HG03196 (cell line): ENCODE results near the gene SCG5.

Experiments used
- ATAC-seq: cut with Tn5 transposase; IDR thresholded peaks from one replicate; pipeline ENCODE4 v1.9.1; 2021; ENCODE audit not compliant: unreplicated experiment

SCG5 gene

DNA sequence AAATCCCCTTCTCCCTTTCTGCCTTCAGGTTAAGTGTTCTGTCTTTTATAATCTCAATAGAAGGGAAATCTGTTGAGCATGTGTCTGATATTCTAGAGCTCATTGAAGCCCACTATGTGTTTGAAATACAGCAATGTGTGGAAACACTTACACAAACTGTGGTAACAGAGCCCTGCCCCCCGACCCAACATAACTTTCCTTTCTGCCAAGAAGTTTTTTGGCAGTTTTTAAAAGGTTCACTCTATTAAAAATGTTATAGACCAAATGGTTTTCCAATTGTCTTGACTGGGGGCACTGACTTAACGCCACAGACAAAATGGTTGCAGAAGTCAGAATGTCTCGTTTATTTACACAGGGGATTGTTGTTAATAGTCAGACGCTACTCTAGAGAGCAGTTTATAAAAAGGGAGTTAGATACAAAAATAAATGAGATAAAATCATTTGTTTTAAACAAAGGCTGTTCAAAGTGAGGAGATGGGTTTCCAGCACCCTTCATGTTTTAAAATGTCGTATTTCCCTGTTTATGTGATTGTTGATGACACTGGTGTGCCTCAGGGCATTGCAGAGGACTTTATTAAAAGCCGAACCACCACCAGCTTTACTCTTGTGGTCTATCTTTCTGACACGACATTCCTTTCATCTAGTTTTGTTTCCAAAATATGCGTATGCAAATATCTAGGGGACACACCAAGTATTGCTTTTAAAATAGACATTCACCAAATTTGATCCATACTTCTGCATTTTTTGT lies 49.6 kb downstream of the SCG5 start:
- ATAC-seq: no peak

DNA sequence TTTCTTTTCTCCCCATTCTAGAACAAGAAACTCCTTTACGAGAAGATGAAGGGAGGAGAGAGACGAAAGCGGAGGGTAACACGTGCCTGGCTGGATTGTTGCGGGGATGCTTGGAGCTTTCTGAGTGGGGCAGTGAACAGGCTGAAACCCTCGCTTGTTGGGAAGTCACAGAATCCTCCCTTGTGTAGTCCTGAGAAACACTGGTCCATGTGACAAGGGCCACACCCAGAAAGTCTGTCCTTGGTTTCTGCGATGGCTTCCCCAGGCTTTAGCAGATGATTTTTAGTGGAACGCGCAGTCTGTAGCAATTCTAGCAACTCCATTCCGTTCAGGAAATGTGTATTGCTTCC lies 50.2 kb downstream of the SCG5 start:
- ATAC-seq: no peak

DNA sequence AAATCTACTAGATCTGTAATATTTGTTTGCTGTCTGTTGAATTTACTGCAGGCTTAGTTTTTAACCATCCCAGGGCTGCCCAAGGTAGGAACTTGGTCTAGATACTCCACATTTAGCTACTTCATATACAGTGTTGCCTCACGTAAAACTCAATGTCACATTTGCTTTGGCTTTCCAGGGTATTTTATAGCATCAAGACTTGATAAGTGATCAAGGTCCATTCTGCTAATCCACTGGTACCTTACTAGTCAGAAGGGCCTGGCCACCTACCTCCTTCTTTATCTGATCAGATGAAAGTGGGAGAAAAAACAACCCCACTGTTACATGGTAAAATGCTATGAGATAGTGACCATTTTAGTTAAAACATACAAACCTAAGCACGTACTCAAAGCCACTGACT lies 50.8 kb downstream of the SCG5 start:
- ATAC-seq: no peak

DNA sequence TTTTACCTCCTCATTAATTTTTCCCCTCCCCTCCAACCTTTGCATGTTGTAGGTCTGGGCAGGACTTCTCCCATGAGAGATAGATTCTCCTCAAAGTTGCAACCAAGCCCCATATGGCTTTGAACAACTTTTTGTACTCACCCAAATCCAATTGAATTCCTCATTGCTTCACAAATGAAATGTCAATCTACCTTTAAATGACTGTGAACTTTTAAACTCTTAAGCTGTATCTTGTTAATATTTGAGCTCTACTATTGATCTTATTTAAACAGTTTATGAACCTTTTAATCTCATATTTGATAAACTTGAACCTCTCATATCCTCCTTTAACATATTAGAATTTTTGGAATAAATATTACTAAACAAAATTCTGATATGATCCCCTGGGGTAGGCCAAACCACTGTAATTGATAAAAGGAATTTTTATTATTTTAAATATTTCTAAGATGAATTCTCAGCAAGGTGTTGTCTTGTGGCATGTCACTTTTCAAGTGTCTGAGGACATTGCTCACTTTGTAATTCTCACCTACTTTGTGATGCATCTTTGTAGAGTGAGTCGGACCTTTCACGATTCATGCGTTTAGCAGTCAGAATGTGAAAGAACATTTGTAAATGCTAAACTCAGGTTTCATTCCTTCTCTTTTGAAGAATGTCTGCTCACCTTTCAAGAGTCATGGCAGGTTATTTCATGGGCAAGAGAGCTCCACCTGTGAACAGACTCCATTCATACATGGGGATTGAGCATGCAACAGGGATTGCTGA lies 52.9 kb downstream of the SCG5 start:
- ATAC-seq: no peak

DNA sequence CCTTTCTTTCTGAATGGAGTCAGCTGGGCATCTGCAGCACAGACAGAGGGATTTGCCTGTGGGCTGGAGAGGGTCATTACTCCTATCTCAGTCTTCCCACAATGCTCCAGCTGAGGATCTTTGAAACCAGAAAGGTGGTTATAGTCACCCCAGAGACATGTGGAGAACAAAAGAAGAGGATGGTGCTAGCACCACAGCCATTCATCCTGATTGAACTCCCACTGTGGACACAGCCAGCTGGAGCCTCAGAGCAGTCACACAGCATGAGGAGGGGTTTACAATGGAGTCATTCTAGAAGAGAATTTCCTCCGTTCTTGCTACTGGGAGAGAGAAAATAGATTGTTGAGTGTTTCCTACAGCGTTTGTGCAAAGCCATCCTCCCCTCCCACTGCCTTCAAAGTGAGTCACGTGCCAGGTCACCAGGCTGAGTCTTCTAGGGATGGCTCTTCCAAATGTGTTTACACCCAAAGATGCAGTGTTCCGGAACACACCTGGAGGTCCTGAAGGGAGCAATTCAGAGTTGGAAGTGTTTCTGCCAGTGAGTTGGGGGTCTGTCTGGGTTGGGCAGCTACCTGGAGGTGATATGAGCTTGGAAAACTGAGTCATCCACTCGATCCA lies 57.4 kb downstream of the SCG5 start:
- ATAC-seq: no peak

DNA sequence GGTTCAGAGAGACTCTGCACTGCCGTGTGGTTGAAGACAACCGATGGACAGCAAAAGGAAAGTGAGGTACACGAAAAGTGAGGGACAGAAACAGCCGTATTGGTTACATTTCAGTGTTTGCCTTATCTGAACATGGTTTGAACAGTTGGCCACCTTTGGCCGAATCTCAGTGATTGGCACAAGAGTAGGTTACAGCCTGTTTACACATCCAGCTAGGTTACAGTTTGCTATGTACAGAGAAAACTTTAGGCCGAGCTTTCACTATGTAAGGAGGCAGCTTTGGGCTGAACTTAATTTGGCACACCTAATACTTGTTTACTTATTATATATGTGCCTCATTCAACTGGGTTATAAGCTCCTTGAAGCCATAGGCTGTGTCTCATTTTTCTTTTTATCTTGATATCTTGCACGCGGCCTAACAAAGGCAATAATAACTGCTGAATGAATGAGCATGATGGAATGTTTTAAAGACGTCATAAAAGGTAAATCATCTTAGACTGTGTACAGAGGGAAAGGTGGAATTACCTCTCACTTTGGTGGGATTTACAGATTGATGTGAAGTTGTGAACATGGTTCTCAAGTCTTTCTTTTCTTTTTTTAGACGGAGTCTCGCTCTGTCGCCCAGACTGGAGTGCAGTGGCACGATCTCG lies 59.1 kb downstream of the SCG5 start:
- no peak for ATAC-seq

DNA sequence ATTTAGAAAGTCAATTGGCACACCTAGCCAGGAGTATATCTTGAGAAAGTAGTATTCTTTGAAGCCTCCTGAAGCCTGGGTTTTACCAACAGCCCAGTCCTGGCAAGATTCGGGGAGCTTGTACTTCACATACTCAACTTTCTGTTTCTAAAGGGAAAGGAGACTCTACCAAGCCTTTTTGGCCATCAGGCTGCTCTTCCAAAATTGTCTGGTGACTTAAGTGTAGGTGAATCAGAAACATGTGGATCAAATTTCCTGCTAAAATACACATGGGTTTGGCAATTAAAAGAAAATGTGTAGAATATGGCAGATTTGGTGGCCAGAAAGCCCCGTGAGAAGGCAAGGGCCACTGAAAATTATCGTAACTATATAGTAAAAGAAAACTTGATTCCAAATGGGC lies 60.4 kb downstream of the SCG5 start:
- ATAC-seq: no peak

DNA sequence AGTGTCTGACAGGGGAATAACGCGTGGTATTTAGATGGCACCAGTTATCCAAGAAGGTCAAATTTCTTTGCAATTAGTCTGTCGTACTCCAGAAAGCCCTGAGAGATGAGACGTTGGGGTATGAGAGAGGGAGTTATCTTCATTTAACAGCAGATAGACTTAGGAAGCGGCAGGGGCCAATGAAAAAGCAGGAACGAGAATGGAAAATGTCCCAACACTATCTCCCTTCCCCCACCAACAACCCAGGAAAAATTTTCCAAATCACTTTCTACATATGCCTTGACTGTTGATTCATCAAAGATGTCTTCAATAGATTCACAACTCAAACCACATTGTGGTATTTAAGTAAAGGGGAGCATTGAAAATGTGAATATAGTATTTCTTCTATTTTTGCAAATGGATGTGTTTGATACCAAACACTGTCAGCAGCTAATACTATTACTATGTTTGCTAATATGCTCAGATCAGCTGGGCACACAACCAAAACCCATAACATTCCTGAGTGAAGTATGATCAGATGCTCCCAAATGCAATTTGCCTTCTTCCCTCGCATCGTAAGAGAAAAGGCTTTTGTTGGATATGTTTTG lies 63.0 kb downstream of the SCG5 start:
- no peak for ATAC-seq

DNA sequence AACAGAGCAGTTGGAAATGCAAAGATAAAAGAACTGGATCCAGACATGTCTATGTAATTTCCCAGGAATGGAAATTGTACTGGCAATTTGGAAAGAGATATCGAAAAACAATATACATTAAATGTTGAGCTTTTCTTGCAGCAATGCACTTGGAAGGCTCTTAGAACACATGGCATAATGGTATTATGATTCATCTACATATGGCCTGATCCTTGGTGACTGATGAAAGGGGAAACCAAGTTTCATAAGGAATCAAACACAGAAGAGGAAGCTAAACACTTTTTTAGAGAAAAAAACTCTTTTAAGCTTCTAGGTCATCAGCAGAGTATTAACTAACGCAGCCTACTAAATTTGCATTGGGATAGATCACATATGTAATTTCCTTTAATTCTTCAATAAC lies 63.9 kb downstream of the SCG5 start:
- ATAC-seq: no peak

DNA sequence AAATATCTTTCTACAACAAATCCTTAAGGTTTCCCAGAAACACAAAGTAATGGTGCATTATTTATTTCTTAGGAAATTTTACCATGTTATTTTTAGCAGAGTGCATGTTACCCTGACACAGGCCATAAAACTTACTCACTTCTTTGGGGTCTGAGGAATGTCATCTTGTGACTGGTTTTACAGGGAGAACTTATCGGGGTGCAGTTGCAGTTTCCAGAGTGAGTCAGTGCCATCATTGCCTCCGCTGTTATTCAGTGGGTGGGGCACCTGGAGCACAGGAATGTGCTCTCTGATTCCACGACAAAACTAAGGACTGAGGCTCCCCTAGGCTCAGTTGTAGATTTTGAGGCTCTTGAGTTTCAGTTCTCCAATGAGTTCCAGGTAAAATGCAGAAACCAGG lies 65.2 kb downstream of the SCG5 start:
- ATAC-seq: no peak

DNA sequence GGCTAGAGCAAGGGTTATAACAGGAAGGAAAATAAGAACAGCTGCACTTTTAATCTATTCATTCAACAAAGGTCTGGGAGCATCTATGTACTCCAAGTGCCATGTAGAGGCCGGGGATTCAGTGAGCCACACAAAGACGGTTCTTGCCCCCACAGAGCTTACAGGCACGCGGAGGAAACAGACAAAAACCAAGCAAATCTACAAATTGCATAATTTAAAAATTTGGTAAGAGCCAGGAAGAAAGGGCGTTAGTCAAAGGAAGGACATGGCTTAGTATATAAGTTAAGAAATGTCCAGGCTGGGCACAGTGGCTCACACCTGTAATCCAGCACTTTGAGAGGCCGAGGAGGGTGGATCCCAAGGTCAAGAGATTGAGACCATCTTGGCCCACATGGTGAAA lies 65.9 kb downstream of the SCG5 start:
- no peak for ATAC-seq

DNA sequence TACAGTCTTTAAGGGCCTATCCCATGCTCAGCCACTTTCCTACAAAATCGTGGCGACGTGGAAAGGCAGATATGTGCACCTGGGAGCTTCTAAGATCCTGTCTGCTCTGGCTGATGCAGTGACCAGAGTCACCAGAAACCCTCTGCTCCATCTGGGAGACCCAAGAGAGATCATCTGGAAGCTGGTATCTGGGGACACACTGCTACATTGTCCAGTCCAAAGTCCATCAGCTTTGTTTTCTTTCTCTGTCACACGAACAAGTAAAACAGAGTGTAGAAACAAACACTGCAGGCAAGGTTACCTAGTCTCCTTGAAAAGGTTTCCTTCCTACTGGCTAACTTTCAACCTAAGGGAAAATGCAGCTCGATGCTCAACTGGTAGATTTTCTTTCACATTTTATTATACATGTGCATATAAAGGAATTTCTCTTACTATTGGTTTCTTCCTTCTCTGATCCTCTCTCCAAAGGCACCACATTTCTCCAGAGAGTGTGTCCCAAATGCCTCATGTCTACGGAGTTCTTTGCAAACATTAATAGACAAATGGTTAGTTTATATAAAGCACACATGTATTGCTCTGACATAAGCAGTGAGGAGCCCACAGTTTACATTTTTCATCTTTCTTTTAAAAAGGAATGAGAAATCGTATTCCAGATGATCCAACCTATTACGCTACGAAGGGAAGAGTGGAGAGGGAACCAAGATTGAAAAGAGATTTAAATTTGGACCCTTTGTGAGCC lies 68.0 kb downstream of the SCG5 start:
- no peak for ATAC-seq

DNA sequence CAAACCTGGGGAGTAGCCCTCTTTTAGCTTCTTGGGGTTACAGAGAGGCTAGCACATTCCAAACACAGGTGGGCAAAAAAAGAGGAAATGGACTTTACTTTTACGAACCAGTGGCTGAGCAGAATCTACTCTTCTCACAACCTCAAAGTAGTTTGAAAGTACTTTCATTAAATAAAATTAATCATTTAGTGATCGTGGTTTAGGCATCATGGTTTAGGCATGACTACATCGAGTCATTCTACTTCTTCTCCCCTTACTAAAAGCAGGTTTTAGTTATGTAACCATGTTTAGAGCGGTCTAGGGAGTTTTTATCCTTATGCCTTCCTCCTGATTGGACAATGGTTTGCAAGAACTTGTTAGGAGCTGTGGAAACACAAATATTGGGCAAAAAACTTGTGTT lies 73.8 kb downstream of the SCG5 start:
- ATAC-seq: no peak

DNA sequence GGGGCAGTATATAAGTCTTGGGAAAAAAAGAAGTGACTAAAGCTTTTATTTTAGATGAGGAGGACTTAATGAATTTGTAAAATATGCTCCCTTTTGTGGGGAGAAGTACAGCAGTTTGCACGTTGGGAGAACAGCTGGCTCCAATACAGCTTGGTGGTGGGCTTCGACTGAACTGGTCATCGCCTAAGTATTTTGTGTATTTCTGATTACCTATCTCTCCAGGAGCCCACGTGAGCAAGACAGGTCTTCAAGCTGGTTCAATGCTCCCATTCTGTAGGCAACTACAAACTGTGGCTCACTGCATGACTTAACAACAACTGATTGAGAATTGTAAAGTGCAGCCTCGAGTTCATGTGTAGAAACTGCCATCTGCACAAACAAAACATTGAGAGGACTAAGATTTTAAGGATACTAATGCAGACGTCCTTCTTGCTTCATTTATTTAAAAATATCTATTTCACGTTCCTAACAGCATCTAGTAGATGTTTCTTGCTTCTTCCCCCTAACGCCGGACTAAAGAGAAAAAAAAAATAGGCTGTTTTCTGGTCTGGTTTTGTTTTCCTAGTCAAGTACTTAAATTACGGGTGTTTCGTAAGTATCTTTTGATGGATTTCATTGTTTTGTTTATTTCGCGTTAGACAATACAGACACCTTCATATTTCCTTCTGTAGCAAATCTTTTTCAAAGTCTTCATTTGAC lies 74.9 kb downstream of the SCG5 start:
- ATAC-seq: no peak

DNA sequence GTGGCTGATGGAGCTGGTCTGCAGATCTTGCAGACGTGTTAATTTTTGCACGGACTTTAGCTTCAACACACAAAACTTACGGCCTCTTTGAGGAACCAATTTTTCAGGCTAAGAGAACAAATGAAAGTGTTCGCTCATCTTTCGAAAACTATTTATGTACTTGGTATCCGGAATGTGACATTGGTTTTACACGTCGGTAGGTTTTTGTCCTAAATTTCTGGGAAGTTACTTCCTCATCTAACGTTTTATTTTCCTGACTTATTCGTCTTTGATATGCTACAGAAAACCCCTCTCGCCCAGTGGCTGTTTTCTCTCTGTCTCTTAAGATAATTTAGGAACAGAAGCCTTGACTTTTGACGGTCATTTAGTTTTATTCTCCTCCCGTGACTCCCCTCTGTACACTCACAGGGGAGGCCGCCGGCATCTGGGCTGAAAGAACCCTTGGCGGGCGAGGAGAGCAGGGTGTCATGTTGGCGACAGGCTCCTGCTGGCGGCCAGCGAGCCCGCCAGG lies 75.5 kb downstream of the SCG5 start:
- no peak for ATAC-seq

DNA sequence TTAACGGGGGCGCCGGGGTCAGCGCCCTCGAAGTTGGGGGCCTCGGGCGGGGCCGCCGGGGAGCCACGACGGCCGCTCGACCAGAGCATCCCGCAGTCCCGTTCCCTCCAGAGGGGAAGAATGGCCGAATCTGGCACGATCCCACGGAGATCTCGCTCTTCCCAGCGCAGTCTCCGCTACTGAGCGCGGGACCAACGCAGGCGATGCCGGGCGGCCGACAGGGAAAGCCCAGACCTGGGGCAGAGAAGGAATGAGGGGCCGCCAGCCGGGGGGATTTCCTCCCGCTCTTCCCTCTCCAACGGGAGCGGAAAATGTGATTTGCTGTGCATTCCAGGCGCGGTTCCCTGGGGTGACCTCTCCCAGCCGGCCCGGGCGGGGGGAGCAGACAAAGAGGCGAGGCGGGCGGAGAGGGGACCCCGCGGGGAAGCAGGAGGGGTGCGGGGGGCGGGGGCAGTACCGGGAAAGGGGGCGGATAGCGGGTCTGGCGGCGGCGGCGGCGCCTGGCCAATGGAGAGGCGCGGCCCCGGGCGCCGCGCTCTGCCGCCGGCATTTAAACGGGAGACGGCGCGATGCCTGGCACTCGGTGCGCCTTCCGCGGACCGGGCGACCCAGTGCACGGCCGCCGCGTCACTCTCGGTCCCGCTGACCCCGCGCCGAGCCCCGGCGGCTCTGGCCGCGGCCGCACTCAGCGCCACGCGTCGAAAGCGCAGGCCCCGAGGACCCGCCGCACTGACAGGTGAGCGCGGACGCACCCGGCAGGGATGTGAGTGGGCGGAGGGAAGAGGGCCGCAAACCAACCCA lies 76.1 kb downstream of the SCG5 start, which contains the start of gene GREM1:
GREM1 (plus strand) TSS at position 579 of the 801 bp plus-strand sequence. CDS start 12,687 bp downstream, outside the sequence.
- ATAC-seq: no peak

DNA sequence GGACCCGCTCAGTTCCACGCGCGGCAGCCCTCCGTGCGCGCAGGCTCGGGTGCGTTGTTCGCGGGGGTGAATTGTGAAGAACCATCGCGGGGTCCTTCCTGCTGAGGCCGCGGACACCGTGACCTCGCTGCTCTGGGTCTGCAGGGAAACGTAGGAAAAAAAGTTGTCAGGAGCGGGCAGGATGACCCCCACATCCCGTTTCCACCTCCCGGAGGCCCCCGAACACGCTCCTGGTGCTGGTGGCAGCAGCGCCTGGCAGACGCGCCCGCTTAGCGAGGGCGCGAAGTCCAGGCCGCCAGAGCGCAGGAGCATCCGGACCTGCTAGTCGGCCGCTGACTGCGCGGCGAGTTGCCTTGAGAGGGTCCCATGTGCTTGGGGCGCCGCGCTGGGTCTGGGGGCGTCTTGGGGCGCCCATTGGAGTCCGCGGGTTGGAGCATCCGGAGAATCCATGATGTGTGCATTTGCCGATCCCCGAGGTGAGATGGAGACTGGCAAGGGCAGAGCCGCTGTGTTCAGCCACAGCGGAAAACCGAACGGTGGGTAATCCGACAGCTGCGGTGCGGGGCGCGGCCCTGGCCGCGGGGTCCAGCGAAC lies 76.8 kb downstream of the SCG5 start:
- ATAC-seq: no peak

DNA sequence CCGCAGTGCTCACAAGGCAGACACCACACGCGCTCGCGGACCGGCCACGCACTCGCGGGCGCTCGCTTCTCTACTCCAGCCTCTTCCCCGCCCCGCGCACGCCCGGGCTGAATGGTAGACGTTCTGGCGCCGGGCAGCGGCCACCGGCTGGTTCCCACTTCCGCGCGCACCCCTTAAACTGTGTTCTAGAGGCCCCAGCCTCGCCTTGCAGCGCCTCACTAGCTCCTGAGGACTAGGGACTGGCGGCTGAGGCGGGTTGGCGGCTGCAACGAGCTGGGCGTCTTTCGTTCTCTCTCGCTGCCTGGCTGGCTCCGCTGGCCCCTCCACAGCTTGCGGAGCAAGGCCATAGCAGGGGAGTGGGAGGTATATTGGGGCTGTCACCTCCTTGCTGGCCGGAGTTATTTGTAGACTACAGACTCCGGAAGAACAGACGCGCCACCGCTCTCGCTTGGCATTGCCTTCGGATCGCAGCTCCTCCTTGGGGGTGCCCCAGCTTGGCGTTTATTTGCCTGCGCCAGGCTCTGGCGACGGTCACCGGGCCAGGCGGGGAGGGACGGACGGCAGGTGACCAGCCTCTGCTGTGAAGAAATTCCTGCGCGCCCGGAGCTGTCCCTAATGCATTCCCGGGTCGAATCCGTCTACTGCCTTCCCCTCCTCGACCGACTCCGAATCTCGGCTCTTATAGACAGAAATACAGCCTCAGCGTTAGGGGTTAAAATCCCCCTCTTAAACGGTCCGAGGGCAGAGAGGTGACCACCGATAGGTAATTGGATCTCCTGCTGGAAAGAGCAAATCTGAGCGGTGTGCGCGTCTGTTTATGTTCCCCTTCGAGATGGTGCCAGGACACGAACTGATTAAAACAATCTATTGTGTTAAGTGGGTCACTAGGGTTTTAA lies 77.6 kb downstream of the SCG5 start:
- ATAC-seq: no peak
